H9 (cell line): Measurements from ENCODE around the gene DNAH8. TPM values are rescaled to one million over a fixed set of nuclear protein-coding genes. Genes with fewer than 3 reads are reported as not detected.

Source experiments
- DNase-seq: peaks from one replicate; pipeline ENCODE4 v3.0.0-alpha.2; 2017
- H2AFZ ChIP-seq: one replicate; pipeline ENCODE4 v1.6.1; 2013; ENCODE audit warnings: mild to moderate bottlenecking, low read length, control low read depth, moderate library complexity
- H2AK5ac ChIP-seq: 2 replicates; pipeline ENCODE4 v1.6.1; 2013; ENCODE audit warnings: low read length, control low read depth, mixed read lengths; ENCODE audit not compliant: insufficient read length
- H2BK120ac ChIP-seq: one replicate; pipeline ENCODE4 v1.6.1; 2013; ENCODE audit warnings: low read depth, mild to moderate bottlenecking, low read length, control low read depth, inconsistent platforms; ENCODE audit not compliant: poor library complexity, severe bottlenecking
- H2BK12ac ChIP-seq: 2 replicates; pipeline ENCODE4 v1.6.1; 2013; ENCODE audit warnings: low read length, control low read depth, mixed read lengths, low read depth; ENCODE audit not compliant: insufficient read length
- H2BK15ac ChIP-seq: 2 replicates; pipeline ENCODE4 v1.6.1; 2013; ENCODE audit warnings: low read depth, low read length, control low read depth
- H2BK20ac ChIP-seq: one replicate; pipeline ENCODE4 v1.6.1; 2013; ENCODE audit warnings: low read depth, mild to moderate bottlenecking, low read length, control low read depth, inconsistent platforms; ENCODE audit not compliant: poor library complexity, severe bottlenecking
- H2BK5ac ChIP-seq: 2 replicates; pipeline ENCODE4 v1.6.1; 2013; ENCODE audit warnings: low read length, control low read depth, mixed read lengths; ENCODE audit not compliant: insufficient read length
- H3K14ac ChIP-seq: 2 replicates; pipeline ENCODE4 v1.6.1; 2013; ENCODE audit warnings: low read length, control low read depth; ENCODE audit not compliant: insufficient read depth
- H3K18ac ChIP-seq: 2 replicates; pipeline ENCODE4 v1.6.1; 2013; ENCODE audit warnings: low read depth, mild to moderate bottlenecking, mixed read lengths, low read length, control low read depth; ENCODE audit not compliant: insufficient read length
- H3K23ac ChIP-seq: 2 replicates; pipeline ENCODE4 v1.6.1; 2013; ENCODE audit warnings: low read length, control low read depth, mixed read lengths, low read depth; ENCODE audit not compliant: insufficient read length
- H3K23me2 ChIP-seq: 2 replicates; pipeline ENCODE4 v1.6.1; 2013; ENCODE audit warnings: low read depth, mild to moderate bottlenecking, mixed read lengths, low read length, control low read depth; ENCODE audit not compliant: insufficient read length, poor library complexity, severe bottlenecking
- H3K27ac ChIP-seq: 2 replicates; pipeline ENCODE4 v1.5.1; 2013; ENCODE audit warnings: low read length, control low read depth, mixed read lengths, low read depth; ENCODE audit not compliant: insufficient read length
- H3K27me3 ChIP-seq: 2 replicates; pipeline ENCODE4 v1.6.1; 2013; ENCODE audit warnings: low read length, control low read depth, inconsistent platforms; ENCODE audit not compliant: insufficient read depth
- H3K4ac ChIP-seq: 2 replicates; pipeline ENCODE4 v1.6.1; 2013; ENCODE audit warnings: low read depth, mild to moderate bottlenecking, control low read depth, inconsistent platforms, low read length, moderate library complexity
- H3K4me1 ChIP-seq: 2 replicates; pipeline ENCODE4 v1.6.1; 2013; ENCODE audit warnings: low read length, control low read depth, inconsistent platforms; ENCODE audit not compliant: insufficient read depth
- H3K4me2 ChIP-seq: 2 replicates; pipeline ENCODE4 v1.6.1; 2013; ENCODE audit warnings: low read length, control low read depth, mixed read lengths; ENCODE audit not compliant: insufficient read length, insufficient read depth
- H3K56ac ChIP-seq: 2 replicates; pipeline ENCODE4 v1.6.1; 2013; ENCODE audit warnings: low read depth, mild to moderate bottlenecking, mixed read lengths, low read length, control low read depth; ENCODE audit not compliant: insufficient read length
- H3K79me1 ChIP-seq: 2 replicates; pipeline ENCODE4 v1.6.1; 2013; ENCODE audit warnings: low read depth, mild to moderate bottlenecking, moderate library complexity, low read length, control low read depth, inconsistent platforms; ENCODE audit not compliant: insufficient read depth, poor library complexity, severe bottlenecking
- H3K79me2 ChIP-seq: 2 replicates; pipeline ENCODE4 v1.6.1; 2013; ENCODE audit warnings: low read length, control low read depth, inconsistent platforms; ENCODE audit not compliant: insufficient read depth
- H3K9ac ChIP-seq: 2 replicates; pipeline ENCODE4 v1.6.1; 2013; ENCODE audit warnings: low read length, control low read depth, mixed read lengths; ENCODE audit not compliant: insufficient read length; ENCODE audit errors: extremely low read depth
- H3K9me3 ChIP-seq: one replicate; pipeline ENCODE4 v1.6.1; 2013; ENCODE audit warnings: low read depth, low read length, inconsistent platforms; ENCODE audit not compliant: control insufficient read depth
- H3T11ph ChIP-seq: one replicate; pipeline ENCODE4 v1.6.1; 2013; ENCODE audit warnings: mild to moderate bottlenecking, low read length, control low read depth, inconsistent platforms
- H4K20me1 ChIP-seq: one replicate; pipeline ENCODE4 v1.6.1; 2013; ENCODE audit not compliant: control insufficient read depth, insufficient read length, insufficient read depth
- H4K5ac ChIP-seq: 2 replicates; pipeline ENCODE4 v1.6.1; 2013; ENCODE audit warnings: low read depth, mild to moderate bottlenecking, mixed read lengths, low read length, control low read depth; ENCODE audit not compliant: insufficient read length
- H4K8ac ChIP-seq: replicated peaks from 2 replicates; pipeline ENCODE4 v1.6.1; 2013; ENCODE audit warnings: low read length, control low read depth, mixed read lengths, low read depth; ENCODE audit not compliant: insufficient read length
- H4K91ac ChIP-seq: 2 replicates; pipeline ENCODE4 v1.6.1; 2013; ENCODE audit warnings: low read depth, mild to moderate bottlenecking, moderate library complexity, mixed read lengths, low read length, control low read depth; ENCODE audit not compliant: insufficient read length
- H3K27ac Mint-ChIP-seq, 3 experiments: 2 replicates in 2 of 3; 3 replicates in 1 of 3; pipeline ENCODE4 v1.8.0; 2020 to 2021; ENCODE audit warnings: mixed read lengths in 3 of 3, mild to moderate bottlenecking in 1 of 3, moderate library complexity in 1 of 3
- H3K27me3 Mint-ChIP-seq: 2 replicates; pipeline ENCODE4 v1.8.0; 2021; ENCODE audit warnings: low read depth, mild to moderate bottlenecking, moderate library complexity, mixed read lengths
- H3K36me3 Mint-ChIP-seq, 3 experiments: 2 replicates in 2 of 3; 3 replicates in 1 of 3; pipeline ENCODE4 v1.8.0; 2020 to 2021; ENCODE audit warnings: low read depth in 3 of 3, mixed read lengths in 3 of 3; ENCODE audit not compliant: insufficient read depth in 1 of 3
- H3K4me1 Mint-ChIP-seq, 2 experiments: 2 replicates each; pipeline ENCODE4 v1.8.0; 2020; ENCODE audit warnings: mixed read lengths in 2 of 2
- H3K4me3 Mint-ChIP-seq, 2 experiments: 2 replicates in 1 of 2; 3 replicates in 1 of 2; pipeline ENCODE4 v1.8.0; 2020 to 2021; ENCODE audit warnings: mild to moderate bottlenecking in 2 of 2, mixed read lengths in 2 of 2, moderate library complexity in 1 of 2
- H3K9me3 Mint-ChIP-seq, 2 experiments: 2 replicates in 1 of 2; 3 replicates in 1 of 2; pipeline ENCODE4 v1.8.0; 2020; ENCODE audit warnings: mild to moderate bottlenecking in 2 of 2, mixed read lengths in 2 of 2, moderate library complexity in 1 of 2
- WGBS: extraction: QIAGEN DNeasy Blood & Tissue Kit; methylation state at CpG from one replicate; pipeline ENCODE4 v1.1.7; 2013; ENCODE audit warnings: missing lambda C conversion rate, low lambda C conversion rate, mixed read lengths; ENCODE audit not compliant: insufficient read length; ENCODE audit errors: extremely low coverage; 5-methylcytosine and 5-hydroxymethylcytosine counted together
- total RNA-seq: library from RNA; stranded (reverse); gene quantifications from 2 replicates; pipeline ENCODE4 v1.2.1, GENCODE V29; 2021
- TF ChIP-seq, protein P1 (sequence below): fragments of 200-600 bp; sonication (generic); conservative IDR thresholded peaks from 3 replicates; pipeline ENCODE4 v1.8.0; 2021; ENCODE audit warnings: antibody characterized with exemption, mild to moderate bottlenecking

DNAH8 gene
- total RNA-seq, 1 experiment from 2014 or later, result not detected

DNA sequence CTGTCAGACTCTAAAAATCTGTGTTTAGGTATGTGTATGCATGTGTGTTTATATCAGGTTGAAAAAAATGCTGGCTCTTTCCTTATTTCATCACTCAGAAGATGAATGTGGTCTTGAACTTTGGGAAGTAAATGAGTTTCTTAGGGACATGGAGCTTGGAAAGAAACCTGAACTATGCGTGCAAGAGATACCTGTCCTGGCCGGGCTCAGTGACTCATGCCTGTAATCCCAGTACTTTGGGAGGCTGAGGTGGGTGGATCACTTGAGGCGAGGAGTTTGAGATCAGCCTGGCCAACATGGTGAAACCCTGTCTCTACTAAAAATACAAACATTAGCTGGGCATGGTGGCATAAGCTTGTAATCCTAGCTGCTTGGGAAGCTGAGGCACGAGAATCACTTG lies 329.1 kb downstream of the DNAH8 start:
- no CpG with 5 or more reads among the region's 4 CpGs for WGBS
- peaks cover 71% of the 10 kb centered on the region for H3K27me3 Mint-ChIP-seq
- H3K23ac ChIP-seq, result no peak overlapping the region
- H3K9me3 ChIP-seq, result no peaks in the 10 kb centered on the region
- H2BK120ac ChIP-seq, result no peak overlapping the region
- H3K4me2 ChIP-seq, result no peak overlapping the region
- no peak overlapping the region for H3K4me3 Mint-ChIP-seq
- no peak overlapping the region for H3K14ac ChIP-seq
- H3K27me3 ChIP-seq, result peaks cover 15% of the 10 kb centered on the region; the same call in 1 of the 2 replicates
- no peaks in the 10 kb centered on the region for H3K36me3 Mint-ChIP-seq
- no peak overlapping the region for H2BK20ac ChIP-seq
- DNase-seq, result no peak
- H4K8ac ChIP-seq, result no peak overlapping the region
- H2BK15ac ChIP-seq, result no peak overlapping the region
- H3K4me1 Mint-ChIP-seq, result peaks cover 3 to 4% of the 10 kb centered on the region in 2 experiments; a peak in 3 of 4 replicates
- no peak overlapping the region for H3K18ac ChIP-seq
- no peak overlapping the region; a peak in 2 of 7 replicates for H3K27ac Mint-ChIP-seq
- H3T11ph ChIP-seq, result no peak overlapping the region
- no peak overlapping the region for H2AFZ ChIP-seq
- no peak overlapping the region for H2AK5ac ChIP-seq
- no peak overlapping the region for H3K9ac ChIP-seq
- peaks cover 7% of the 10 kb centered on the region for H3K23me2 ChIP-seq
- H3K79me2 ChIP-seq, result no peaks in the 10 kb centered on the region
- H2BK12ac ChIP-seq, result no peak overlapping the region
- H4K20me1 ChIP-seq, result no peaks in the 10 kb centered on the region
- H3K27ac ChIP-seq, result no peak overlapping the region
- no peaks in the 10 kb centered on the region for H3K79me1 ChIP-seq
- no peaks in the 10 kb centered on the region for H3K4me1 ChIP-seq
- no peak overlapping the region for H3K4ac ChIP-seq
- no peak overlapping the region for H2BK5ac ChIP-seq
- TF ChIP-seq, protein P1, sequence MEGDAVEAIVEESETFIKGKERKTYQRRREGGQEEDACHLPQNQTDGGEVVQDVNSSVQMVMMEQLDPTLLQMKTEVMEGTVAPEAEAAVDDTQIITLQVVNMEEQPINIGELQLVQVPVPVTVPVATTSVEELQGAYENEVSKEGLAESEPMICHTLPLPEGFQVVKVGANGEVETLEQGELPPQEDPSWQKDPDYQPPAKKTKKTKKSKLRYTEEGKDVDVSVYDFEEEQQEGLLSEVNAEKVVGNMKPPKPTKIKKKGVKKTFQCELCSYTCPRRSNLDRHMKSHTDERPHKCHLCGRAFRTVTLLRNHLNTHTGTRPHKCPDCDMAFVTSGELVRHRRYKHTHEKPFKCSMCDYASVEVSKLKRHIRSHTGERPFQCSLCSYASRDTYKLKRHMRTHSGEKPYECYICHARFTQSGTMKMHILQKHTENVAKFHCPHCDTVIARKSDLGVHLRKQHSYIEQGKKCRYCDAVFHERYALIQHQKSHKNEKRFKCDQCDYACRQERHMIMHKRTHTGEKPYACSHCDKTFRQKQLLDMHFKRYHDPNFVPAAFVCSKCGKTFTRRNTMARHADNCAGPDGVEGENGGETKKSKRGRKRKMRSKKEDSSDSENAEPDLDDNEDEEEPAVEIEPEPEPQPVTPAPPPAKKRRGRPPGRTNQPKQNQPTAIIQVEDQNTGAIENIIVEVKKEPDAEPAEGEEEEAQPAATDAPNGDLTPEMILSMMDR, result no peak
- no peak overlapping the region for H4K5ac ChIP-seq
- H3K56ac ChIP-seq, result no peak overlapping the region
- H3K9me3 Mint-ChIP-seq, result no peaks in the 10 kb centered on the region
- no peak overlapping the region for H4K91ac ChIP-seq
